ENCODE data around the gene TPPP. TPM values are rescaled to one million over a fixed set of nuclear protein-coding genes. Genes with fewer than 3 reads are reported as not detected.

The TPPP gene
- total RNA-seq, 1 experiment from 2014 or later, result 3.9 TPM

GRCh38 chr5:652023-652515, 41.1 kb downstream of the TPPP start:
- peaks cover 13 to 42% of the 10 kb centered on the region in 2 experiments; a peak in 3 of 4 replicates for H3K36me3 ChIP-seq (ENCODE audit: control insufficient read depth in 1 of 2, insufficient read depth in 2 of 2, low read length in 2 of 2)
- H3K4me2 ChIP-seq (ENCODE audit: low read length), result no peak overlapping the region
- RAD21 ChIA-PET (ENCODE audit: low non-redundant PET in 1 of 2, low total read pairs in 2 of 2, uncharacterized antibody in 2 of 2, unreplicated experiment in 2 of 2), result no interaction called here
- no peaks in the 10 kb centered on the region for H3K27me3 ChIP-seq (ENCODE audit: insufficient read depth, low read length)
- no peak overlapping the region for H3K4me3 ChIP-seq (replicated peaks in 1 of 2; ENCODE audit: low read depth in 1 of 2, low read length in 2 of 2)
- BruUV-seq (replicated peaks), result no TSS peak
- H3K79me2 ChIP-seq (ENCODE audit: insufficient read depth, low read length), result peaks cover under 1% of the 10 kb centered on the region; the same call in 1 of the 2 replicates
- ATAC-seq, result no peak
- no peaks in the 10 kb centered on the region for H3K9me2 ChIP-seq (ENCODE audit: insufficient read depth)
- intact Hi-C loops (cut with micrococcal nuclease), result no loop called here
- CTCF ChIA-PET, result no interaction called here
- H3K9ac ChIP-seq (ENCODE audit: low read length), result no peak overlapping the region
- DNase-seq (ENCODE audit: low read depth, low spot score), result no peak
- H3K27ac ChIP-seq (ENCODE audit: low read depth, low read length), result no peak overlapping the region
- POLR2A ChIA-PET, result no interaction called here
- peaks cover 0 to 1% of the 10 kb centered on the region in 2 experiments; a peak in 2 of 4 replicates for H3K4me1 ChIP-seq (ENCODE audit: control insufficient read depth in 1 of 2, insufficient read depth in 2 of 2, low read length in 2 of 2)
- no peak overlapping the region for H2AFZ ChIP-seq (ENCODE audit: low read depth, low read length, poor library complexity, severe bottlenecking)
- TF ChIP-seq SIN3A (IDR thresholded peaks at IDR 0.05; ENCODE audit: low read depth) (no peak), ZNF274 (IDR thresholded peaks at IDR 0.05; ENCODE audit: low read depth, low read length) (no peak), YY1 (IDR thresholded peaks at IDR 0.05; ENCODE audit: extremely low read depth, insufficient replicate concordance, low read depth, low read length) (no peak), JUND (IDR thresholded peaks at IDR 0.05) (no peak), POLR2AphosphoS5 (IDR thresholded peaks at IDR 0.05; ENCODE audit: low read depth, low read length) (no peak), EZH2phosphoT487 (IDR thresholded peaks at IDR 0.05; ENCODE audit: borderline replicate concordance) (no peak)
- TF ChIP-seq, protein P1, sequence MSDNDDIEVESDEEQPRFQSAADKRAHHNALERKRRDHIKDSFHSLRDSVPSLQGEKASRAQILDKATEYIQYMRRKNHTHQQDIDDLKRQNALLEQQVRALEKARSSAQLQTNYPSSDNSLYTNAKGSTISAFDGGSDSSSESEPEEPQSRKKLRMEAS (IDR thresholded peaks at IDR 0.05), result no peak
- H3K9me3 ChIP-seq (ENCODE audit: control insufficient read depth in 1 of 2, insufficient read depth in 1 of 2, low read depth in 1 of 2, low read length in 2 of 2), result peaks cover 0 to 9% of the 10 kb centered on the region in 2 experiments; a peak in 1 of 4 replicates
- no peaks in the 10 kb centered on the region for H4K20me1 ChIP-seq (ENCODE audit: insufficient read depth)

GRCh38 chr5:651296-652022, 41.7 kb downstream of the TPPP start:
- Histone ChIP-seq H3K9me3 (ENCODE audit: control insufficient read depth in 1 of 2, insufficient read depth in 1 of 2, low read depth in 1 of 2, low read length in 2 of 2) (peaks cover 0 to 9% of the 10 kb centered on the region in 2 experiments; a peak in 1 of 4 replicates), H3K79me2 (ENCODE audit: insufficient read depth, low read length) (peaks cover 7% of the 10 kb centered on the region; the same call in 1 of the 2 replicates), H3K4me1 (ENCODE audit: control insufficient read depth in 1 of 2, insufficient read depth in 2 of 2, low read length in 2 of 2) (no peaks in the 10 kb centered on the region), H3K4me3 (replicated peaks in 1 of 2; ENCODE audit: low read depth in 1 of 2, low read length in 2 of 2) (no peak overlapping the region), H3K27me3 (ENCODE audit: insufficient read depth, low read length) (no peaks in the 10 kb centered on the region), H2AFZ (ENCODE audit: low read depth, low read length, poor library complexity, severe bottlenecking) (no peak overlapping the region), H3K9ac (ENCODE audit: low read length) (no peak overlapping the region), H3K4me2 (ENCODE audit: low read length) (no peak overlapping the region), H4K20me1 (ENCODE audit: insufficient read depth) (no peaks in the 10 kb centered on the region), H3K36me3 (ENCODE audit: control insufficient read depth in 1 of 2, insufficient read depth in 2 of 2, low read length in 2 of 2) (peaks cover 13 to 43% of the 10 kb centered on the region in 2 experiments; a peak in 3 of 4 replicates), H3K27ac (ENCODE audit: low read depth, low read length) (no peak overlapping the region), H3K9me2 (ENCODE audit: insufficient read depth) (no peaks in the 10 kb centered on the region)
- intact Hi-C loops (cut with micrococcal nuclease), result no loop called here
- ATAC-seq (no peak), DNase-seq (ENCODE audit: low read depth, low spot score) (no peak)
- no peak for TF ChIP-seq EZH2 (IDR thresholded peaks at IDR 0.05)
- TF ChIP-seq FOSL1 (IDR thresholded peaks at IDR 0.05; ENCODE audit: low read depth), result no peak
- no TSS peak for BruUV-seq (replicated peaks)
- ChIA-PET POLR2A (no interaction called here), CTCF (no interaction called here), RAD21 (ENCODE audit: low non-redundant PET in 1 of 2, low total read pairs in 2 of 2, uncharacterized antibody in 2 of 2, unreplicated experiment in 2 of 2) (no interaction called here)
